IPS-18c (cell line): Measurements from ENCODE around the gene TNIK.

Source experiments
- H3K4me3 ChIP-seq: 2 replicates; pipeline ENCODE4 v1.7.0; 2013; ENCODE audit warnings: low read depth, mild to moderate bottlenecking, low read length, moderate library complexity; ENCODE audit not compliant: insufficient read depth
- H3K9me3 ChIP-seq: one replicate; pipeline ENCODE4 v1.6.1; 2013; ENCODE audit warnings: mild to moderate bottlenecking, low read length, moderate library complexity; ENCODE audit not compliant: control insufficient read depth, insufficient read depth

The TNIK gene

GRCh38 chr3:171347301-171348039 lies 112.7 kb downstream of the TNIK start:
- peaks cover 3% of the 10 kb centered on the region for H3K9me3 ChIP-seq
- H3K4me3 ChIP-seq = no peak overlapping the region

- Histone ChIP-seq H3K4me3 (no peak overlapping the region), H3K9me3 (peaks cover 3% of the 10 kb centered on the region)
Observed at GRCh38 chr3:171346582-171347300, 113.5 kb downstream of the TNIK start.

- Histone ChIP-seq H3K9me3 (peaks cover 3% of the 10 kb centered on the region), H3K4me3 (no peak overlapping the region)
Observed at GRCh38 chr3:171346019-171346418, 114.2 kb downstream of the TNIK start.

GRCh38 chr3:171345107-171345843 lies 114.9 kb downstream of the TNIK start:
- H3K9me3 ChIP-seq = no peaks in the 10 kb centered on the region
- H3K4me3 ChIP-seq = no peak overlapping the region

- no peak overlapping the region for H3K4me3 ChIP-seq
- no peaks in the 10 kb centered on the region for H3K9me3 ChIP-seq
Observed at GRCh38 chr3:171343693-171344092, 116.5 kb downstream of the TNIK start.

GRCh38 chr3:171342783-171343420 lies 117.3 kb downstream of the TNIK start:
- H3K9me3 ChIP-seq = no peaks in the 10 kb centered on the region
- no peak overlapping the region for H3K4me3 ChIP-seq

GRCh38 chr3:171342200-171342599 lies 118.0 kb downstream of the TNIK start:
- no peak overlapping the region for H3K4me3 ChIP-seq

GRCh38 chr3:171340434-171340833 lies 119.8 kb downstream of the TNIK start:
- Histone ChIP-seq H3K4me3 (no peak overlapping the region), H3K9me3 (no peaks in the 10 kb centered on the region)

More at GRCh38 chr3:171342200-171342599, 118.0 kb downstream of the TNIK start:
- H3K9me3 ChIP-seq = no peaks in the 10 kb centered on the region

GRCh38 chr3:171339598-171339997 lies 120.6 kb downstream of the TNIK start:
- Histone ChIP-seq H3K9me3 (no peaks in the 10 kb centered on the region), H3K4me3 (no peak overlapping the region)

GRCh38 chr3:171336406-171336805 lies 123.8 kb downstream of the TNIK start:
- H3K9me3 ChIP-seq = no peaks in the 10 kb centered on the region
- no peak overlapping the region for H3K4me3 ChIP-seq

GRCh38 chr3:171335559-171335958 lies 124.6 kb downstream of the TNIK start:
- Histone ChIP-seq H3K9me3 (no peaks in the 10 kb centered on the region), H3K4me3 (no peak overlapping the region)

GRCh38 chr3:171334465-171334811 lies 125.8 kb downstream of the TNIK start:
- H3K4me3 ChIP-seq = no peak overlapping the region
- no peaks in the 10 kb centered on the region for H3K9me3 ChIP-seq

GRCh38 chr3:171333784-171334464 lies 126.3 kb downstream of the TNIK start:
- no peaks in the 10 kb centered on the region for H3K9me3 ChIP-seq

GRCh38 chr3:171330938-171331337 lies 129.3 kb downstream of the TNIK start:
- no peak overlapping the region for H3K4me3 ChIP-seq
- H3K9me3 ChIP-seq = no peaks in the 10 kb centered on the region

More at GRCh38 chr3:171333784-171334464, 126.3 kb downstream of the TNIK start:
- no peak overlapping the region for H3K4me3 ChIP-seq

GRCh38 chr3:171329746-171330145 lies 130.5 kb downstream of the TNIK start:
- no peaks in the 10 kb centered on the region for H3K9me3 ChIP-seq
- H3K4me3 ChIP-seq = no peak overlapping the region

GRCh38 chr3:171328419-171329082 lies 131.7 kb downstream of the TNIK start:
- Histone ChIP-seq H3K9me3 (no peaks in the 10 kb centered on the region), H3K4me3 (no peak overlapping the region)
